Erythroblast (primary cell): Measurements from ENCODE around the gene DOP1A.

ENCODE experiments used
- GATA1 ChIP-seq: IDR thresholded peaks from 2 replicates; pipeline ENCODE4 v1.6.1; 2011; ENCODE audit warnings: low read depth, mild to moderate bottlenecking, control low read depth, low read length, moderate library complexity
- POLR2A ChIP-seq: IDR thresholded peaks from 2 replicates; pipeline ENCODE4 v1.6.1; 2011; ENCODE audit warnings: mild to moderate bottlenecking, low read length

DNA sequence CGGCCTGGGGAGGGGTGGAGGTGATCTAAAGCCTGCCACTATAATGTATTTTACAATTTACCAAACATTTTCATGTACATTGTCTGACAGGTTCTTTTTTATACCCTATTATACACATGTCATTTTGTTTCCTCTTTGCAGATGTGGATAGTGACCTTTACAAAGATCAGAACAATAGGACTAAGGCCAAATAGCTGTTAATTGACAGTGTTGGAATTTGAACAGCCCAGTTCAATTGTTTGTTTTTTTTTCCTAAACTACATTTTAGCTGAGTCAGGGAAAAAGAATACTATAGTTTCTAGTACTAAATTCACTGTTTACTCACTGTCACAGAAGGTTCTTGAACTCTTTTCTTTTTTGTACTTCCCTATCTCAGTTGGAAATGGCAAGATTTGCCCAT, 85.4 kb downstream of the DOP1A start:
- no peak for TF ChIP-seq POLR2A
- no peak for TF ChIP-seq GATA1
